Keratinocyte (primary cell): ENCODE results near the gene SMCO1.

Experiments used
- EZH2 ChIP-seq: IDR thresholded peaks from one replicate; pipeline ENCODE4 v1.6.1; 2012; ENCODE audit warnings: inconsistent platforms, mild to moderate bottlenecking, low read length, moderate library complexity
- TF ChIP-seq, protein P1 (sequence below), 3 experiments: IDR thresholded peaks in 1 of 3; conservative IDR thresholded peaks in 1 of 3; optimal IDR thresholded peaks in 1 of 3; 2 replicates in 2 of 3; 3 replicates in 1 of 3; pipeline versions ENCODE3 to v1.5.1; 2011; ENCODE audit warnings: low read length in 3 of 3, mild to moderate bottlenecking in 3 of 3, moderate library complexity in 2 of 3, control low read depth in 1 of 3, inconsistent platforms in 1 of 3; ENCODE audit not compliant: insufficient read depth in 2 of 3; ENCODE audit errors: extremely low read depth in 1 of 3

DNA sequence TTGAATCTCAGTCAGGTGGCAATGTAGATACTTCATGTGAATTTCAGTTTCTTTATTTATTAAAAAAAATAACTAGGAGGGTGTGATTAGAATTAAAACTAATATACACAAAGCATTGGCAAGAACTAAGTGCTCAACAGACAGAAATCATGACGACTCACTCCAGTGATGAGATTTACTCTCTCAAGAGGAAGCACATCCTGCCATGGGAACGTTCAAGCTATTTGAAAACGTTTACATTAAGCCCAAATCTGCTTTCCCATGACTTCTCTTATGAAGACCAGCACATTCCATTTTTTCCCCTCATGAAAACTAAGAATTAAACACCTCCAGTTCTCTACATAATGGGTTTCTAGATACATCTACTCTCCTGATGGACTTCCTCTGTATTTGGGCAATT is 44.7 kb upstream of the SMCO1 start:
- TF ChIP-seq, protein P1, sequence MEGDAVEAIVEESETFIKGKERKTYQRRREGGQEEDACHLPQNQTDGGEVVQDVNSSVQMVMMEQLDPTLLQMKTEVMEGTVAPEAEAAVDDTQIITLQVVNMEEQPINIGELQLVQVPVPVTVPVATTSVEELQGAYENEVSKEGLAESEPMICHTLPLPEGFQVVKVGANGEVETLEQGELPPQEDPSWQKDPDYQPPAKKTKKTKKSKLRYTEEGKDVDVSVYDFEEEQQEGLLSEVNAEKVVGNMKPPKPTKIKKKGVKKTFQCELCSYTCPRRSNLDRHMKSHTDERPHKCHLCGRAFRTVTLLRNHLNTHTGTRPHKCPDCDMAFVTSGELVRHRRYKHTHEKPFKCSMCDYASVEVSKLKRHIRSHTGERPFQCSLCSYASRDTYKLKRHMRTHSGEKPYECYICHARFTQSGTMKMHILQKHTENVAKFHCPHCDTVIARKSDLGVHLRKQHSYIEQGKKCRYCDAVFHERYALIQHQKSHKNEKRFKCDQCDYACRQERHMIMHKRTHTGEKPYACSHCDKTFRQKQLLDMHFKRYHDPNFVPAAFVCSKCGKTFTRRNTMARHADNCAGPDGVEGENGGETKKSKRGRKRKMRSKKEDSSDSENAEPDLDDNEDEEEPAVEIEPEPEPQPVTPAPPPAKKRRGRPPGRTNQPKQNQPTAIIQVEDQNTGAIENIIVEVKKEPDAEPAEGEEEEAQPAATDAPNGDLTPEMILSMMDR (optimal IDR thresholded peaks at IDR 0.05 in 1 of 3, IDR thresholded peaks at IDR 0.05 in 1 of 3, conservative IDR thresholded peaks at IDR 0.05 in 1 of 3; ENCODE audit: extremely low read depth in 1 of 3, insufficient read depth in 2 of 3, low read length in 3 of 3), result no peak
- no peak for TF ChIP-seq EZH2
